ENCODE data around the gene CTU1.

DNA sequence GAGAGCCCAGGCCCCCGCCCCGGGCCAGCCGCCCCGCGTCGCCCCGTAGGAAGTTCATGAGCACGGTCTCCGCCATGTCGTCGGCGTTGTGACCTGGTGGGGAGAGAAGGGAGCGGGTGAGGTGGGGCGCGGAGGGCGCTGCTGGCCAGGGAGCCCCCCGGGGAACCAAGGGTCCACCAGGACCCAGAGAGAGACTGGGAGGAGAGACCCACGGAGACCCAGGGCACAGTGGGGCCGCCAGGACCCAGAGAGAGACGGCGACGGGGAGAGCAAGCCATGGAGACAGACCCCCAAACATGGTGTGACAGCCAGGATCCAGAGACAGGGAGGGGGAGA lies 9.2 kb downstream of the CTU1 start:
- no peak for TF ChIP-seq ZNF274 (IDR thresholded peaks at IDR 0.05; ENCODE audit: insufficient read depth, insufficient read length)
- TF ChIP-seq, protein P1, sequence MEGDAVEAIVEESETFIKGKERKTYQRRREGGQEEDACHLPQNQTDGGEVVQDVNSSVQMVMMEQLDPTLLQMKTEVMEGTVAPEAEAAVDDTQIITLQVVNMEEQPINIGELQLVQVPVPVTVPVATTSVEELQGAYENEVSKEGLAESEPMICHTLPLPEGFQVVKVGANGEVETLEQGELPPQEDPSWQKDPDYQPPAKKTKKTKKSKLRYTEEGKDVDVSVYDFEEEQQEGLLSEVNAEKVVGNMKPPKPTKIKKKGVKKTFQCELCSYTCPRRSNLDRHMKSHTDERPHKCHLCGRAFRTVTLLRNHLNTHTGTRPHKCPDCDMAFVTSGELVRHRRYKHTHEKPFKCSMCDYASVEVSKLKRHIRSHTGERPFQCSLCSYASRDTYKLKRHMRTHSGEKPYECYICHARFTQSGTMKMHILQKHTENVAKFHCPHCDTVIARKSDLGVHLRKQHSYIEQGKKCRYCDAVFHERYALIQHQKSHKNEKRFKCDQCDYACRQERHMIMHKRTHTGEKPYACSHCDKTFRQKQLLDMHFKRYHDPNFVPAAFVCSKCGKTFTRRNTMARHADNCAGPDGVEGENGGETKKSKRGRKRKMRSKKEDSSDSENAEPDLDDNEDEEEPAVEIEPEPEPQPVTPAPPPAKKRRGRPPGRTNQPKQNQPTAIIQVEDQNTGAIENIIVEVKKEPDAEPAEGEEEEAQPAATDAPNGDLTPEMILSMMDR (IDR thresholded peaks at IDR 0.05 in 2 of 3, conservative IDR thresholded peaks at IDR 0.05 in 1 of 3; ENCODE audit: control insufficient read depth in 2 of 3, extremely low read depth in 1 of 3, insufficient read depth in 1 of 3, low read depth in 3 of 3, low read length in 3 of 3): no peak
- TF ChIP-seq RAD21 (IDR thresholded peaks at IDR 0.05; ENCODE audit: insufficient read depth, low read depth, low read length): no peak
- no peak for TF ChIP-seq BHLHE40 (IDR thresholded peaks at IDR 0.05; ENCODE audit: borderline replicate concordance in 1 of 2, low read depth in 2 of 2, low read length in 1 of 2)
- TF ChIP-seq, protein P2, sequence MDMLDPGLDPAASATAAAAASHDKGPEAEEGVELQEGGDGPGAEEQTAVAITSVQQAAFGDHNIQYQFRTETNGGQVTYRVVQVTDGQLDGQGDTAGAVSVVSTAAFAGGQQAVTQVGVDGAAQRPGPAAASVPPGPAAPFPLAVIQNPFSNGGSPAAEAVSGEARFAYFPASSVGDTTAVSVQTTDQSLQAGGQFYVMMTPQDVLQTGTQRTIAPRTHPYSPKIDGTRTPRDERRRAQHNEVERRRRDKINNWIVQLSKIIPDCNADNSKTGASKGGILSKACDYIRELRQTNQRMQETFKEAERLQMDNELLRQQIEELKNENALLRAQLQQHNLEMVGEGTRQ (IDR thresholded peaks at IDR 0.05; ENCODE audit: borderline replicate concordance, low read depth, low read length): no peak
- TF ChIP-seq FOXM1 (IDR thresholded peaks at IDR 0.05; ENCODE audit: low read depth, low read length): no peak
- TF ChIP-seq POLR2A (IDR thresholded peaks at IDR 0.05; ENCODE audit: low read depth, low read length): no peak
- no peak for TF ChIP-seq EP300 (IDR thresholded peaks at IDR 0.05; ENCODE audit: borderline replicate concordance in 1 of 2, control insufficient read depth in 1 of 2, low read depth in 2 of 2, low read length in 2 of 2)
- TF ChIP-seq, protein P3, sequence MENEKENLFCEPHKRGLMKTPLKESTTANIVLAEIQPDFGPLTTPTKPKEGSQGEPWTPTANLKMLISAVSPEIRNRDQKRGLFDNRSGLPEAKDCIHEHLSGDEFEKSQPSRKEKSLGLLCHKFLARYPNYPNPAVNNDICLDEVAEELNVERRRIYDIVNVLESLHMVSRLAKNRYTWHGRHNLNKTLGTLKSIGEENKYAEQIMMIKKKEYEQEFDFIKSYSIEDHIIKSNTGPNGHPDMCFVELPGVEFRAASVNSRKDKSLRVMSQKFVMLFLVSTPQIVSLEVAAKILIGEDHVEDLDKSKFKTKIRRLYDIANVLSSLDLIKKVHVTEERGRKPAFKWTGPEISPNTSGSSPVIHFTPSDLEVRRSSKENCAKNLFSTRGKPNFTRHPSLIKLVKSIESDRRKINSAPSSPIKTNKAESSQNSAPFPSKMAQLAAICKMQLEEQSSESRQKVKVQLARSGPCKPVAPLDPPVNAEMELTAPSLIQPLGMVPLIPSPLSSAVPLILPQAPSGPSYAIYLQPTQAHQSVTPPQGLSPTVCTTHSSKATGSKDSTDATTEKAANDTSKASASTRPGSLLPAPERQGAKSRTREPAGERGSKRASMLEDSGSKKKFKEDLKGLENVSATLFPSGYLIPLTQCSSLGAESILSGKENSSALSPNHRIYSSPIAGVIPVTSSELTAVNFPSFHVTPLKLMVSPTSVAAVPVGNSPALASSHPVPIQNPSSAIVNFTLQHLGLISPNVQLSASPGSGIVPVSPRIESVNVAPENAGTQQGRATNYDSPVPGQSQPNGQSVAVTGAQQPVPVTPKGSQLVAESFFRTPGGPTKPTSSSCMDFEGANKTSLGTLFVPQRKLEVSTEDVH (IDR thresholded peaks at IDR 0.05; ENCODE audit: low read depth, partially characterized antibody): no peak

Data from GM12878 (cell line).